Suprapubic skin (tissue), 4 donors: ENCODE results near the gene CDC42BPG. TPM values are rescaled to one million over a fixed set of nuclear protein-coding genes. Genes with fewer than 3 reads are reported as not detected.

Experiments
- DNase-seq, 2 donors: peaks; one replicate each; pipeline ENCODE4 v3.0.0-alpha.2; 2019; ENCODE audit warnings: low spot score in 2 of 2
- H3K27ac ChIP-seq: fragments of 200-600 bp; sonication (generic); one replicate; pipeline ENCODE4 v1.5.1; 2019
- H3K27me3 ChIP-seq: fragments of 200-600 bp; sonication (generic); one replicate; pipeline ENCODE4 v1.5.1; 2019
- H3K36me3 ChIP-seq: fragments of 200-600 bp; sonication (generic); one replicate; pipeline ENCODE4 v1.5.1; 2019
- H3K4me1 ChIP-seq: fragments of 200-600 bp; sonication (generic); one replicate; pipeline ENCODE4 v1.5.1; 2019
- H3K4me3 ChIP-seq: fragments of 200-600 bp; sonication (generic); one replicate; pipeline ENCODE4 v1.5.1; 2019; ENCODE audit warnings: mild to moderate bottlenecking
- H3K9me3 ChIP-seq: fragments of 200-600 bp; sonication (generic); one replicate; pipeline ENCODE4 v1.5.1; 2019
- EP300 ChIP-seq: sonication (generic); formaldehyde crosslinking; IDR thresholded peaks from one replicate; pipeline ENCODE4 v1.6.1; 2017; ENCODE audit warnings: antibody characterized with exemption
- POLR2A ChIP-seq, 2 donors: fragments of 450-650 bp; IDR thresholded peaks; one replicate each; pipeline ENCODE4 v1.6.1; 2017; ENCODE audit warnings: antibody characterized with exemption in 2 of 2, mild to moderate bottlenecking in 2 of 2, moderate library complexity in 2 of 2
- POLR2AphosphoS5 ChIP-seq, 3 donors: sonication (generic); formaldehyde crosslinking; IDR thresholded peaks; one replicate each; pipeline ENCODE4 v1.6.1; 2017; ENCODE audit warnings: antibody characterized with exemption in 3 of 3
- WGBS: methylation state at CpG from one replicate; pipeline ENCODE4 v1.1.5; 2018; 5-methylcytosine and 5-hydroxymethylcytosine counted together
- total RNA-seq, 4 donors: library from RNA; depleted of rRNA; stranded (reverse); fragments of >200 nt; gene quantifications; one replicate each; pipeline ENCODE4 v1.1.0, GENCODE V29; 2016
- TF ChIP-seq, protein P1 (sequence below), 2 donors: fragments of 200-600 bp in 1 of 2; fragments of 450-650 bp in 1 of 2; sonication (generic) in 1 of 2; IDR thresholded peaks; one replicate each; pipeline ENCODE4 v1.5.1; 2016 to 2019; ENCODE audit warnings: antibody characterized with exemption in 2 of 2, mild to moderate bottlenecking in 1 of 2, moderate library complexity in 1 of 2

CDC42BPG gene
- total RNA-seq, 4 donors from 2014 or later: 42.2 to 64.9 (median 61.1) TPM

- H3K4me3 ChIP-seq: no peak overlapping the region
- 94% methylated on average over 10 of the region's 21 CpGs for WGBS
- peaks cover 25% of the 10 kb centered on the region for H3K4me1 ChIP-seq
- DNase-seq: no peak
- H3K9me3 ChIP-seq: no peaks in the 10 kb centered on the region
- H3K27ac ChIP-seq: no peak overlapping the region
- H3K27me3 ChIP-seq: no peaks in the 10 kb centered on the region
- TF ChIP-seq, protein P1, sequence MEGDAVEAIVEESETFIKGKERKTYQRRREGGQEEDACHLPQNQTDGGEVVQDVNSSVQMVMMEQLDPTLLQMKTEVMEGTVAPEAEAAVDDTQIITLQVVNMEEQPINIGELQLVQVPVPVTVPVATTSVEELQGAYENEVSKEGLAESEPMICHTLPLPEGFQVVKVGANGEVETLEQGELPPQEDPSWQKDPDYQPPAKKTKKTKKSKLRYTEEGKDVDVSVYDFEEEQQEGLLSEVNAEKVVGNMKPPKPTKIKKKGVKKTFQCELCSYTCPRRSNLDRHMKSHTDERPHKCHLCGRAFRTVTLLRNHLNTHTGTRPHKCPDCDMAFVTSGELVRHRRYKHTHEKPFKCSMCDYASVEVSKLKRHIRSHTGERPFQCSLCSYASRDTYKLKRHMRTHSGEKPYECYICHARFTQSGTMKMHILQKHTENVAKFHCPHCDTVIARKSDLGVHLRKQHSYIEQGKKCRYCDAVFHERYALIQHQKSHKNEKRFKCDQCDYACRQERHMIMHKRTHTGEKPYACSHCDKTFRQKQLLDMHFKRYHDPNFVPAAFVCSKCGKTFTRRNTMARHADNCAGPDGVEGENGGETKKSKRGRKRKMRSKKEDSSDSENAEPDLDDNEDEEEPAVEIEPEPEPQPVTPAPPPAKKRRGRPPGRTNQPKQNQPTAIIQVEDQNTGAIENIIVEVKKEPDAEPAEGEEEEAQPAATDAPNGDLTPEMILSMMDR (IDR thresholded peaks at IDR 0.05): no peak
- TF ChIP-seq EP300 (no peak), POLR2A (IDR thresholded peaks at IDR 0.05) (no peak), POLR2AphosphoS5 (IDR thresholded peaks at IDR 0.05) (no peak)
- H3K36me3 ChIP-seq: peaks cover 70% of the 10 kb centered on the region
These were observed 11.8 kb downstream of the CDC42BPG start for GRCh38 chr11:64832467-64833197.

GRCh38 chr11:64831411-64831891 is 13.0 kb downstream of the CDC42BPG start:
- DNase-seq: no peak
- Histone ChIP-seq H3K36me3 (peaks cover 79% of the 10 kb centered on the region), H3K27ac (no peak overlapping the region), H3K4me1 (peaks cover 18% of the 10 kb centered on the region), H3K4me3 (no peak overlapping the region), H3K9me3 (no peaks in the 10 kb centered on the region), H3K27me3 (no peaks in the 10 kb centered on the region)
- TF ChIP-seq POLR2A (IDR thresholded peaks at IDR 0.05): no peak
- TF ChIP-seq, protein P1 (IDR thresholded peaks at IDR 0.05): no peak
- no peak for TF ChIP-seq EP300
- TF ChIP-seq POLR2AphosphoS5 (IDR thresholded peaks at IDR 0.05): no peak
- 82% methylated on average over 10 of the region's 24 CpGs for WGBS

GRCh38 chr11:64829536-64830251 is 14.8 kb downstream of the CDC42BPG start:
- Histone ChIP-seq H3K4me3 (no peak overlapping the region), H3K27ac (no peak overlapping the region), H3K9me3 (no peaks in the 10 kb centered on the region), H3K4me1 (peaks cover under 1% of the 10 kb centered on the region), H3K36me3 (peaks cover 83% of the 10 kb centered on the region), H3K27me3 (no peaks in the 10 kb centered on the region)
- no peak for DNase-seq
- TF ChIP-seq, protein P1 (IDR thresholded peaks at IDR 0.05): no peak
- TF ChIP-seq POLR2A (IDR thresholded peaks at IDR 0.05) (no peak), EP300 (no peak), POLR2AphosphoS5 (IDR thresholded peaks at IDR 0.05) (no peak)
- 77% methylated on average over 10 of the region's 43 CpGs for WGBS

DNA sequence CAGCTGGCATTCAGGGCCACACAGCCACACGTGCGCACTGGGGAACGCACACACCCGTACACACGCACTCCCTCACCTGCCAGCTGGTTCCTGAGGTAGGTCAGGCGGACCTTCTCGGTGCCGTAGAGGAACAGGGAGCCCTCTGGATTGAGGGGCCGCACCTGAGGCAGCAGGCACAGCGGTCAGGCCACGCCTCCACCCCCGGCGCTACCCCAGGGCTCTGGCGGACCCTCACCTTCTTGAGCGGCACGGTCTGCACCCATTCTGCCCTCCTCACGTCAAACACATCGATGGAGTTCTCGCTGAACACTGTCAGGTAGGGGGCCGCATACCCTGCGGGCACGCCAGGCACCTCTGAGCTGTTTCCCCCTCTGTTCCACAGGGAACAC is 17.0 kb downstream of the CDC42BPG start:
- Histone ChIP-seq H3K27me3 (no peaks in the 10 kb centered on the region), H3K9me3 (no peaks in the 10 kb centered on the region), H3K4me3 (no peak overlapping the region), H3K36me3 (peaks cover 67% of the 10 kb centered on the region), H3K4me1 (no peaks in the 10 kb centered on the region), H3K27ac (no peak overlapping the region)
- TF ChIP-seq, protein P1 (IDR thresholded peaks at IDR 0.05): no peak
- no peak for TF ChIP-seq POLR2A (IDR thresholded peaks at IDR 0.05)
- WGBS: 94% methylated on average over 13 of the region's 22 CpGs
- no peak for DNase-seq
